Measurements from ENCODE around the gene ERMAP. TPM values are rescaled to one million over a fixed set of nuclear protein-coding genes. Genes with fewer than 3 reads are reported as not detected.

ERMAP gene
- total and polyA plus RNA-seq, 9 of the 15 experiments (the other 6 are each of a cell fraction or from before 2014, with no cell fraction given) = 8.0 to 31.4 (median 22.5) TPM

DNA sequence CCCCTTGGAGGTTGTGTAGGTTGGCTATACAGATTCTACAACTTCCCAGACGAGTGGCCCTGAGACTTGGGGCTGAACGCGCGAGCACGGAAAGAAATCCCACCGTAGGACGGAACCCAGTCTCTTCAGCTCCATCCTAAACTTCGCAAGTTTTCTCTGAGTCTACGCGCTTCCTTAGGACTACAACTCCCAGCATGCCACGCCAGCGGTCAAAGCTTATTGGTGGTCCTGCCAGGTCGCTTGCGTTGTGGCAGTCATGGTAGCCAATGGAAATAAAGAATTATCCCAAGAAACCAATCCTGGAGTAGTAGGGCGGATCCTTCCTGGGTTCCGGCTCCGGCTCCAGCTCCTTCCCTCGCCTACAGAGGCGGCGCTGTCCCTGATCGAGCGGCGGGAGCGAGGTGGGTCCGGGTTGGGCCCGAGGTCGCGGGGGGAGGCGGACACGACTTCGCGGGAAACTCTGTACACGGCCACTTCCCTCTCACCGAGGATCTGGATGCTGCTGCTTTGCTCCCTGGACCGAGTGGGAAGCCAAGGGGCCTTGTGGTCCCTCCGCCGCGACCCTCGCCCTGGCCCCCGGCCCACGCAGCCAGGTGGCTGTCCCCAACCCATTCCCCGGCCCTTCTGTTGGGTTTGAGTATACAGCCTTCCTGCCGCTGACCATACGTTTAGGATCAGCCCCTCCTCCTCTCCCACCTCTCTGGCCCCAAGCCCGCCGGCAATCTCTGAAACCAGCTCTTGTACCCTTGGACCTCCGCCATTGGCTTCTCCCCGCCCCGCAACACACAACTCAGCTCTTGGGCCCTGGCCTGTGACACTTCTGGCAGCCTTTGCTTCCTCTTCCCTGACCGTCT lies 29.6 kb downstream of the ERMAP start, which contains the start of gene ZNF691:
Gene ZNF691 (plus strand): TSS at position 357 of the 854 bp plus-strand sequence. CDS start 3,046 bp downstream, outside the sequence.
- Histone ChIP-seq H3K4me3 (peak within 1 kb of the TSS; percentile 70), H2AFZ (ENCODE audit: low read depth, low read length) (peak within 1 kb of the TSS; percentile 89), H3K4me1 (replicated peaks in 1 of 2; ENCODE audit: control insufficient read depth in 2 of 2, insufficient read depth in 2 of 2, low read length in 2 of 2) (peaks cover 18 to 32% of the 10 kb centered on the region in 2 experiments), H3K27ac (ENCODE audit: extremely low read depth, low read depth, low read length) (peak within 1 kb of the TSS; percentile 83), H3K4me2 (ENCODE audit: insufficient read depth, low read length) (peak within 1 kb of the TSS; percentile 96), H3K36me3 (ENCODE audit: control insufficient read depth, insufficient read depth, low read length) (peaks cover 56% of the 10 kb centered on the region), H3K9ac (ENCODE audit: insufficient read depth in 1 of 2, low read depth in 2 of 2, low read length in 2 of 2) (peak within 1 kb of the TSS; percentile 86 to 95), H4K20me1 (replicated peaks; ENCODE audit: control insufficient read depth, insufficient read depth, low read length) (no peaks in the 10 kb centered on the region), H3K27me3 (ENCODE audit: control insufficient read depth in 2 of 2, insufficient read depth in 2 of 2, low read length in 2 of 2) (no peaks in the 10 kb centered on the region), H3K9me3 (replicated peaks; ENCODE audit: control insufficient read depth, insufficient read depth, low read depth, low read length) (no peaks in the 10 kb centered on the region), H3K9me1 (ENCODE audit: control insufficient read depth, insufficient read depth, low read length) (no peaks in the 10 kb centered on the region), H3K79me2 (ENCODE audit: control insufficient read depth, insufficient read depth, low read length) (peaks cover 34% of the 10 kb centered on the region)
- DNase-seq (ENCODE audit: extremely low read depth in 1 of 4, low spot score in 3 of 4) (peak; percentile 98 to 99 (median 98)), ATAC-seq (peak; percentile 98), FAIRE-seq (peak; percentile 99)
- intact Hi-C loops (cut with micrococcal nuclease) = loop anchor here (2.0 to 5.0 kb wide), 2 partner anchors 22 to 79 kb away; partner anchors contain the start of genes C1orf50 and P3H1
- no TSS peak for BruUV-seq (replicated peaks)
- POLR2A ChIA-PET = interaction anchor here (0.6 to 6.4 kb wide), 20 partner anchors 10 to 1785 kb away, joined by 3 to 94 read pairs (median 4); partner anchors contain the start of genes C1orf50, ERMAP, P3H1 and SVBP
- 0% methylated on average over 50 of the region's 50 CpGs for WGBS (ENCODE audit: insufficient coverage, low coverage, missing lambda C conversion rate)
- CTCF ChIA-PET (ENCODE audit: low intra/inter-chr PET ratio) = no interaction called here
- in situ Hi-C loops (cut with MboI) = no loop called here
- TF ChIP-seq NR2F6 (CRISPR knock-in tag; IDR thresholded peaks at IDR 0.05) = peak; percentile 77; the same call in 1 of the 2 replicates
- TF ChIP-seq TAF1 (IDR thresholded peaks at IDR 0.05; ENCODE audit: control insufficient read depth, extremely low read depth, insufficient read depth, low read length, severe bottlenecking) = peak; percentile 76
- TF ChIP-seq TEAD4 (IDR thresholded peaks at IDR 0.05; ENCODE audit: low read length) = no peak
- no peak for TF ChIP-seq TEAD4 (CRISPR knock-in tag; IDR thresholded peaks at IDR 0.05; ENCODE audit: borderline replicate concordance)
- TF ChIP-seq ZKSCAN8 (CRISPR knock-in tag; IDR thresholded peaks at IDR 0.05) = no peak
- TF ChIP-seq NCOA1 (IDR thresholded peaks at IDR 0.05; ENCODE audit: low read depth) = peak; percentile 54; the same call in 1 of the 2 replicates
- TF ChIP-seq, protein P1, sequence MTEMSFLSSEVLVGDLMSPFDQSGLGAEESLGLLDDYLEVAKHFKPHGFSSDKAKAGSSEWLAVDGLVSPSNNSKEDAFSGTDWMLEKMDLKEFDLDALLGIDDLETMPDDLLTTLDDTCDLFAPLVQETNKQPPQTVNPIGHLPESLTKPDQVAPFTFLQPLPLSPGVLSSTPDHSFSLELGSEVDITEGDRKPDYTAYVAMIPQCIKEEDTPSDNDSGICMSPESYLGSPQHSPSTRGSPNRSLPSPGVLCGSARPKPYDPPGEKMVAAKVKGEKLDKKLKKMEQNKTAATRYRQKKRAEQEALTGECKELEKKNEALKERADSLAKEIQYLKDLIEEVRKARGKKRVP (CRISPR knock-in tag; IDR thresholded peaks at IDR 0.05) = 0 out of 2 replicates have a peak, but pooled peaks have one; percentile 6
- TF ChIP-seq, protein P2, sequence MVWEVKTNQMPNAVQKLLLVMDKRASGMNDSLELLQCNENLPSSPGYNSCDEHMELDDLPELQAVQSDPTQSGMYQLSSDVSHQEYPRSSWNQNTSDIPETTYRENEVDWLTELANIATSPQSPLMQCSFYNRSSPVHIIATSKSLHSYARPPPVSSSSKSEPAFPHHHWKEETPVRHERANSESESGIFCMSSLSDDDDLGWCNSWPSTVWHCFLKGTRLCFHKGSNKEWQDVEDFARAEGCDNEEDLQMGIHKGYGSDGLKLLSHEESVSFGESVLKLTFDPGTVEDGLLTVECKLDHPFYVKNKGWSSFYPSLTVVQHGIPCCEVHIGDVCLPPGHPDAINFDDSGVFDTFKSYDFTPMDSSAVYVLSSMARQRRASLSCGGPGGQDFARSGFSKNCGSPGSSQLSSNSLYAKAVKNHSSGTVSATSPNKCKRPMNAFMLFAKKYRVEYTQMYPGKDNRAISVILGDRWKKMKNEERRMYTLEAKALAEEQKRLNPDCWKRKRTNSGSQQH (CRISPR knock-in tag; IDR thresholded peaks at IDR 0.05) = peak; percentile 4; the same call in 1 of the 2 replicates
- TF ChIP-seq SPI1 (IDR thresholded peaks at IDR 0.05; ENCODE audit: borderline replicate concordance, low read depth, low read length) = peak; percentile 25; the same call in 1 of the 2 replicates
- peak; percentile 44 for TF ChIP-seq SMAD4 (CRISPR knock-in tag; conservative IDR thresholded peaks at IDR 0.05)
- TF ChIP-seq, protein P3, sequence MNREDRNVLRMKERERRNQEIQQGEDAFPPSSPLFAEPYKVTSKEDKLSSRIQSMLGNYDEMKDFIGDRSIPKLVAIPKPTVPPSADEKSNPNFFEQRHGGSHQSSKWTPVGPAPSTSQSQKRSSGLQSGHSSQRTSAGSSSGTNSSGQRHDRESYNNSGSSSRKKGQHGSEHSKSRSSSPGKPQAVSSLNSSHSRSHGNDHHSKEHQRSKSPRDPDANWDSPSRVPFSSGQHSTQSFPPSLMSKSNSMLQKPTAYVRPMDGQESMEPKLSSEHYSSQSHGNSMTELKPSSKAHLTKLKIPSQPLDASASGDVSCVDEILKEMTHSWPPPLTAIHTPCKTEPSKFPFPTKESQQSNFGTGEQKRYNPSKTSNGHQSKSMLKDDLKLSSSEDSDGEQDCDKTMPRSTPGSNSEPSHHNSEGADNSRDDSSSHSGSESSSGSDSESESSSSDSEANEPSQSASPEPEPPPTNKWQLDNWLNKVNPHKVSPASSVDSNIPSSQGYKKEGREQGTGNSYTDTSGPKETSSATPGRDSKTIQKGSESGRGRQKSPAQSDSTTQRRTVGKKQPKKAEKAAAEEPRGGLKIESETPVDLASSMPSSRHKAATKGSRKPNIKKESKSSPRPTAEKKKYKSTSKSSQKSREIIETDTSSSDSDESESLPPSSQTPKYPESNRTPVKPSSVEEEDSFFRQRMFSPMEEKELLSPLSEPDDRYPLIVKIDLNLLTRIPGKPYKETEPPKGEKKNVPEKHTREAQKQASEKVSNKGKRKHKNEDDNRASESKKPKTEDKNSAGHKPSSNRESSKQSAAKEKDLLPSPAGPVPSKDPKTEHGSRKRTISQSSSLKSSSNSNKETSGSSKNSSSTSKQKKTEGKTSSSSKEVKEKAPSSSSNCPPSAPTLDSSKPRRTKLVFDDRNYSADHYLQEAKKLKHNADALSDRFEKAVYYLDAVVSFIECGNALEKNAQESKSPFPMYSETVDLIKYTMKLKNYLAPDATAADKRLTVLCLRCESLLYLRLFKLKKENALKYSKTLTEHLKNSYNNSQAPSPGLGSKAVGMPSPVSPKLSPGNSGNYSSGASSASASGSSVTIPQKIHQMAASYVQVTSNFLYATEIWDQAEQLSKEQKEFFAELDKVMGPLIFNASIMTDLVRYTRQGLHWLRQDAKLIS (CRISPR knock-in tag; IDR thresholded peaks at IDR 0.05) = peak; percentile 68; the same call in 1 of the 2 replicates
- peak; percentile 26 for TF ChIP-seq RBM22 (IDR thresholded peaks at IDR 0.05; ENCODE audit: low read depth, low read length, poor library complexity, severe bottlenecking)
- TF ChIP-seq RBBP5 (IDR thresholded peaks at IDR 0.05; ENCODE audit: borderline replicate concordance, insufficient read depth, low read length, poor library complexity, severe bottlenecking) = peak; percentile 26
- TF ChIP-seq XRCC5 (IDR thresholded peaks at IDR 0.05; ENCODE audit: low read depth, low read length) = 0 out of 2 replicates have a peak, but pooled peaks have one; percentile 23

All from K562 (cell line).